Colonic mucosa (tissue), 4 donors: ENCODE measurements around the gene PIGBOS1. TPM values are rescaled to one million over a fixed set of nuclear protein-coding genes. Genes with fewer than 3 reads are reported as not detected.

Experiments
- DNase-seq: peaks from one replicate; pipeline ENCODE4 v3.0.0-alpha.2; 2020
- H3K27ac ChIP-seq: fragments of 200-600 bp; one replicate; pipeline ENCODE4 v1.8.0; 2021
- H3K27me3 ChIP-seq: fragments of 200-600 bp; one replicate; pipeline ENCODE4 v1.8.0; 2021
- H3K36me3 ChIP-seq: fragments of 200-600 bp; one replicate; pipeline ENCODE4 v1.8.0; 2021
- H3K4me1 ChIP-seq: fragments of 200-600 bp; one replicate; pipeline ENCODE4 v1.8.0; 2021; ENCODE audit warnings: mild to moderate bottlenecking
- H3K4me3 ChIP-seq: fragments of 200-600 bp; one replicate; pipeline ENCODE4 v1.8.0; 2021
- H3K9ac ChIP-seq, 2 donors: one replicate each; pipeline ENCODE4 v1.7.0; 2013; ENCODE audit warnings: control low read depth in 2 of 2, low read depth in 2 of 2, low read length in 2 of 2
- H3K9me3 ChIP-seq: fragments of 200-600 bp; one replicate; pipeline ENCODE4 v1.8.0; 2021
- intact Hi-C: fragments of 100-400 bp; cut with DNase I; formaldehyde crosslinking; loops from one replicate; pipeline ENCODE4 v1.14.1; 2022
- total RNA-seq, 2 donors: library from RNA; stranded (reverse); fragmentation: NEBNext Ultra II Directional in 1 of 2; extraction: Animal tissue kit (Norgen Biotek cat#: 25700) in 1 of 2; gene quantifications; one replicate each; pipeline ENCODE4 v1.2.1, GENCODE V29; 2021
- TF ChIP-seq, protein P1 (sequence below): fragments of 200-600 bp; IDR thresholded peaks from one replicate; pipeline ENCODE4 v1.8.0; 2022; ENCODE audit warnings: antibody characterized with exemption, mild to moderate bottlenecking
- donor health status: healthy.
- donor health status: DM: no; HTN: no; CAD: no.
- donor health status: DM: no; HTN: no; CAD: no.

Gene PIGBOS1
- total RNA-seq, 2 donors from 2014 or later, result 11.8 to 13.0 TPM

DNA sequence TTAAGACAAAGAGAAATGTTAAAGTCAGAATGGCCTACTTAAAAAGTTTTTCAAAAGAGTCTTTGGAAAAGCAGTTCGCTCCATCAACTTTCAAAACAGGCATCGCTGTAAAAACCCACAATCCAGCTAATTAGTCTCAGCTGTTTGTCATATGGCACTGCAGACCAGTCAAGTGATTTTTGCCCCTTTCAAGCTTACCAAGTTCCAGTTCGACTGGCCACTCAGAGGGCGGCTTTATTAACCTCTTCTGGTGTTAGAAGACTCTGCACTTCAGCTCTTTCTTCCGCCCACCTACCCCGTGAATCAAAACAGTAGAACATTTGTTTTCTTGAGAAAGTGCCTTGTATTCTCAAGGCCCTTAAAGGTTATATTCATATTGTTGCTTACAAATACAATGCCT lies 48.6 kb downstream of the PIGBOS1 start:
- no peak overlapping the region for H3K27ac ChIP-seq
- no peaks in the 10 kb centered on the region for H3K27me3 ChIP-seq
- no peak overlapping the region for H3K4me3 ChIP-seq
- no peak overlapping the region for H3K9ac ChIP-seq
- no peaks in the 10 kb centered on the region for H3K36me3 ChIP-seq
- no peaks in the 10 kb centered on the region for H3K9me3 ChIP-seq
- H3K4me1 ChIP-seq, result no peaks in the 10 kb centered on the region
- intact Hi-C loops, result no loop called here
- no peak for DNase-seq
- TF ChIP-seq, protein P1, sequence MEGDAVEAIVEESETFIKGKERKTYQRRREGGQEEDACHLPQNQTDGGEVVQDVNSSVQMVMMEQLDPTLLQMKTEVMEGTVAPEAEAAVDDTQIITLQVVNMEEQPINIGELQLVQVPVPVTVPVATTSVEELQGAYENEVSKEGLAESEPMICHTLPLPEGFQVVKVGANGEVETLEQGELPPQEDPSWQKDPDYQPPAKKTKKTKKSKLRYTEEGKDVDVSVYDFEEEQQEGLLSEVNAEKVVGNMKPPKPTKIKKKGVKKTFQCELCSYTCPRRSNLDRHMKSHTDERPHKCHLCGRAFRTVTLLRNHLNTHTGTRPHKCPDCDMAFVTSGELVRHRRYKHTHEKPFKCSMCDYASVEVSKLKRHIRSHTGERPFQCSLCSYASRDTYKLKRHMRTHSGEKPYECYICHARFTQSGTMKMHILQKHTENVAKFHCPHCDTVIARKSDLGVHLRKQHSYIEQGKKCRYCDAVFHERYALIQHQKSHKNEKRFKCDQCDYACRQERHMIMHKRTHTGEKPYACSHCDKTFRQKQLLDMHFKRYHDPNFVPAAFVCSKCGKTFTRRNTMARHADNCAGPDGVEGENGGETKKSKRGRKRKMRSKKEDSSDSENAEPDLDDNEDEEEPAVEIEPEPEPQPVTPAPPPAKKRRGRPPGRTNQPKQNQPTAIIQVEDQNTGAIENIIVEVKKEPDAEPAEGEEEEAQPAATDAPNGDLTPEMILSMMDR, result no peak

DNA sequence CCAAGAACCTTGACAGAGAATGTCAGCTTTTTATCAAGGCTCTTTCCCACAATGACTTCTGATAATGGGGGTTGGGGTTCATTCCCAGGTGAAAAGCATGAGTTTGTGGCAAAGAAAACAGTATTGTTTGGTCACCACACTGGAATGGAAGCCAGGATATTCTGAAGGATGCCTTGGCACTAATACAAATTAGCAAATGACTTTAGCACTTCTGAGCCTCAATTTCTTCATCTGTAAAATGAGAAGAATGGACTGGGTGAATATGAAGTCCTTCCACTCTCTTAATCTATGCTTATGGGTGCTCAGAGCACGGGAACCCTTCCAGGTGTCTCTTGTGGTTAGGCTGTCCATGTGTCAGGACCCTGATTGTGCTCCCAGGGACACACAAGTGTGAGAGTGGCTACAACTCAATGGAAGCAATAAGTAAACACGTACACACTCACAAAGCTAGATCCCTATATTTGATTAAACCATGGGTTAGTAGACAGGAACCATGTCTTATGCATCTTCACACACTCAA lies 50.7 kb downstream of the PIGBOS1 start:
- no peaks in the 10 kb centered on the region for H3K27me3 ChIP-seq
- H3K27ac ChIP-seq, result no peak overlapping the region
- H3K36me3 ChIP-seq, result no peaks in the 10 kb centered on the region
- H3K4me1 ChIP-seq, result no peaks in the 10 kb centered on the region
- intact Hi-C loops, result no loop called here
- H3K4me3 ChIP-seq, result no peak overlapping the region
- TF ChIP-seq, protein P1, result no peak
- no peak for DNase-seq
- no peak overlapping the region for H3K9ac ChIP-seq
- no peaks in the 10 kb centered on the region for H3K9me3 ChIP-seq

DNA sequence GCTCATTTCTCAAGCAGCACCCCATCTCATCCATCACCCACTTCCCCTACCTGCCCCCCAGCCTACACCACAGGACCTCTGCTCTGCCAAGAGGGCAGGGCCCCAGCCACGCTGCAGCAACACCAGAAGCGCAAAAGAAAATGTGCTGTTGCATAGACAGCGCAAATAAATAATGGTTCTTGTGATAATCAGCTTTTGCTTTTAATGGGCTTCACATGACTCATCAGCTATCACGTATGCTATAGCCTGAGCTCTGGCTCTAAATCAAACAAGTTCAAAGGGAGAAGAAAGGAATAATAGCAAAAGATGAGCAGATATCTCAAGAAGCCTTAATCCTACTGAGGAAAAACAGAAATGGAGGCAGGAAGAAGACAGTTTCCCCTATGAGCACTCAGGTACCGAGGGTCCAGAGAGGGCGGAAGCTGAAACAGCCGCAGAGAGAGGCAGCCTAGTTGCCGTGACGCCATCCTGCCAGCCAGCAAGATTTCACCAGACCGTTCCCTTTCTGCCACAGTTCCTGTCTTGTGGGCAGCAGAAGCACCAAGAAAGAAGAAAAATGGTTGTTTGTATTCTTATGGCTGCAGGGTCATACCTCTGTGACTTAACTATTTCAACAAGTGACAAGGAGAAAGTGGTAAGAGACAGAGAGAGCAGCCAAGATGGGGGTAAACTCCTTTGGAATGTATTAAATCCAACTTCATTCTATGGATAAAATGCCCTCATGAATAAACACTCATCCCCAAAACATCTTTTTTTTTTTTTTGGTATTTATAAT lies 51.3 kb downstream of the PIGBOS1 start:
- H3K27ac ChIP-seq, result peak overlapping the region; percentile 30
- no peaks in the 10 kb centered on the region for H3K27me3 ChIP-seq
- H3K4me1 ChIP-seq, result no peaks in the 10 kb centered on the region
- DNase-seq, result peak; percentile 35
- TF ChIP-seq, protein P1, result no peak
- intact Hi-C loops, result no loop called here
- no peak overlapping the region for H3K4me3 ChIP-seq
- no peaks in the 10 kb centered on the region for H3K9me3 ChIP-seq
- H3K9ac ChIP-seq, result peak overlapping the region in 1 of 2 donors; percentile 29
- H3K36me3 ChIP-seq, result no peaks in the 10 kb centered on the region

Other genes with a start within 250 kb of the PIGBOS1 start
- 10 to 100 TPM; 42.3 to 52.4 TPM for gene RSL24D1, start 122.2 kb downstream of the PIGBOS1 start, total RNA-seq
- 10 to 100 TPM; 46.0 to 69.6 TPM for gene RAB27A, start 29.3 kb downstream of the PIGBOS1 start, total RNA-seq
- gene PIGB, start 99 bp upstream of the PIGBOS1 start, total RNA-seq, result 10 to 100 TPM; 15.0 to 15.8 TPM
- 10 to 100 TPM; 57.9 to 71.7 TPM for gene CCPG1, start 89.2 kb upstream of the PIGBOS1 start, total RNA-seq
- 10 to 100 TPM in 1 of 2 donors, 1 to 10 TPM in 1; 5.8 to 11.4 TPM for gene PIERCE2, start 89.4 kb upstream of the PIGBOS1 start, total RNA-seq
- under 1 TPM; 0.24 to 0.42 TPM for gene DNAAF4, start 189.1 kb upstream of the PIGBOS1 start, total RNA-seq